Activated T-cell treated with anti-CD3 and anti-CD28 coated beads, Interleukin-2, amount 50 U/mL, for 48 hours (primary cell): ENCODE results near the gene NECTIN1.
A peak's percentile ranks its signal among the peaks of the same experiment; 100 is the strongest.

ENCODE experiments used
- DNase-seq, 2 experiments: peaks; one replicate each; pipeline ENCODE4 v3.0.0-alpha.2; 2020

Gene NECTIN1

DNA sequence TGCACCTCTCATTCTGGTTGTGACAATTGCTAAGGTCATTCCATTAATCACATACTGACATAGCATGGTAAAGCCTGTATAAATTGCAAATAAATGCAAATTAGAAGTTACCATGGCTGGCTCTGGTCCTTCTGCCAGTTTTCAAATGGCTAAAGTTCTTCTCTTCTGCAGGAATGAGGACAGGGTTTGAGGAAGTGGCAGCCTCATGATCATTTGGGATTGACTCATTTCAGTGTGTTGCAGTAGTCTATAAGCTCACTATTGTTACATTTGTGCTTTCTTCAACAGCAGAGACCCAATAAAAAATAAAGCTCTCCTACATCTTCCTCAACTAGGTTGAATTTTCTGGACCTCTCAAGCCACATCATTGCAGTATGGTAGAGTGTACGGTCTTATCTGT is 60.3 kb downstream of the NECTIN1 start:
- no peak for DNase-seq

- DNase-seq: peak; percentile 71 to 79
Measured at GRCh38 chr11:119666463-119667131, 62.4 kb downstream of the NECTIN1 start.

GRCh38 chr11:119666061-119666460 is 62.9 kb downstream of the NECTIN1 start:
- no peak for DNase-seq

GRCh38 chr11:119664701-119665420 is 64.1 kb downstream of the NECTIN1 start:
- no peak for DNase-seq

GRCh38 chr11:119664063-119664572 is 64.9 kb downstream of the NECTIN1 start:
- DNase-seq: no peak

DNA sequence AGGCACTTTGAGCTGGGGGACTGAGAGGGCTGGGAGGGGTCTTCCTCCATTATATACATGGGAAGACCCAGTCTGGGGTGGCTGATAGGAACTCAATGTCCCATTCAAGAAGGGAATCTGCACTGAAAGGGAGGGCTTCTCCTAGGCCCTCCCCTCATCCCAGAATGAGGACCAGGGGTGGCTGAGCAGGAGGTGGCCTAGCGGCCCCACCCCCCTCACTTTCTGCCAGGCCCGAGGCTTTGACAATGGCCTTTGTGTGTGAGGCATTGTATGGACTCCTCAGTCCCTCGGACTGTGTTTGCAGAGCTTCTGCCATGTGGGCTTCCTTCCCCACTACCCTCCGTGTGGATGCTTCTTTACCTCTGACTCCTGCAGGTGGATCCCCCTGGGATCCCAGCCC is 65.7 kb downstream of the NECTIN1 start:
- no peak for DNase-seq

GRCh38 chr11:119661226-119661625 is 67.8 kb downstream of the NECTIN1 start:
- no peak for DNase-seq

DNA sequence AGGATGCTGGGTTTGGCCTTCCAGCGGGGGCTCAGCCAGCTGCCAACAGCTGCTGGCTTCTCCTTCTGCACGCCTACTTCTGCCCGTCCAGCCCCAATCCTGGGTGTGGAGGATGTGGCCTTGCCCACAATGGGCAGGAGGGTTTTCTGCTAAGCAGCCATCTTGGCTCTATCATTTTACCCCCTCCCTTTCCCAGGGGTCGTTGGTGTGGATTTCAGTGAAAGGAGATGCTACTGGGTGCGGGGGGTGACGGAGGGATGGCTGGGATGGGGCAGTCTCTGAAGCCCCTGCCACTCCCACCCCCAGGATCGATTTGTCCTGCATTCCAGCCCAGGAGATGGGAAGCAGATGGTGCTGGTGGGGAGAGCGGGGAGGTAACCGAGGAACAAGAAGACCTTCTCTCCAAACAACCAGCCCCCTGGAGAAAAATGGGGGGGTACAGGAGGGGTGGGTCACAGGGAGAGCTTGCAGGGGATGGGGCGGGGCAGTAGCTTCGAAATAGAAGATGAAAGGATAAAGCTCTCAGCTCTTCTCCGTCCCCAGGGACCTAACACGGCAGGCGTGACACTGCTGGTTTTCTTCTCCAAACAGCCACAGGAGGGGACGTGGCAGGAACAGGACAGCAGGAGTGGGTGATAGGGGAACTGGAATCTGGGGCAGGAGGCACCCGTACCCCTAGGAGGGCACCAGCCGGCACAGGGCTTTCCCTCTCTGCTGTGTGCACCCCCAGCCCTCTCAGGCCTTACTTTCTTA is 68.9 kb downstream of the NECTIN1 start:
- DNase-seq: no peak

GRCh38 chr11:119652907-119653659 is 75.9 kb downstream of the NECTIN1 start:
- DNase-seq: no peak

DNA sequence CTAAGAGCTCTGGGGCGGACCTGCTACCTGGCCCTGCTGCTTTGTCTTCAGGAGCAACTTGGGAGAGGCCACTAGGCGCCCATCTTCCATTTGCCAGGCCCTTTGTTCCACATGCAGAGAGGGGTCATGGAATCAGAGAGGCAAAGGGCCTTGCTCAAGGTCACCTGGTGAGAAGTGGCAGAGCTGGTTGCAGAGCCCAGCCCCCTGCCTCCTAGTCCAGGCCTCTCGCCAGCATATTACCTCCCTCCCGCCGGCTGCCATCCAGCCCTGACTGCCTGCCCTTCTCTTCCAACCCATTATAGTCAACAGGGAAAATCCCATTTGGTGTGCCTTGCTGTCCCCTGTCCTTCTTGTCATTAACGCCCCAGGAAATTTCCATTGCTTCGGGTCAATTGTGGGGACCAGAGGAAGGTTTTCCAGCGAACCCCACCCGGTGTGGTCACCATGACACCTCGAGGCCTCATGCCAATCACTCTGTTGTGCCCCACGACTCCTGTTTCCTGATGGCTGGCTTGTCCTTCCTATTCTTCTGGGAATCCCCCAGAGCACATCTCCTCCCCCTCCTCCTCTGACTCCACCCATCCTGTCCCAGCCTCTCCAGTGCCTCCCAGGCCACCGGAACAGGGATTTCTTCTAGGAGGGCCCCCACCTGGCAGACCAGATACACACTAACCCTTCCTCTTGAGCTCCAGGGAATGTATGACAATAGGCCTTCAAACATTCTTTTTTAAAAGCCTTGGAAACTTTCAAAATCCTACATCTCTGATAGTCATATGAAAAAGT is 77.0 kb downstream of the NECTIN1 start:
- no peak for DNase-seq

DNA sequence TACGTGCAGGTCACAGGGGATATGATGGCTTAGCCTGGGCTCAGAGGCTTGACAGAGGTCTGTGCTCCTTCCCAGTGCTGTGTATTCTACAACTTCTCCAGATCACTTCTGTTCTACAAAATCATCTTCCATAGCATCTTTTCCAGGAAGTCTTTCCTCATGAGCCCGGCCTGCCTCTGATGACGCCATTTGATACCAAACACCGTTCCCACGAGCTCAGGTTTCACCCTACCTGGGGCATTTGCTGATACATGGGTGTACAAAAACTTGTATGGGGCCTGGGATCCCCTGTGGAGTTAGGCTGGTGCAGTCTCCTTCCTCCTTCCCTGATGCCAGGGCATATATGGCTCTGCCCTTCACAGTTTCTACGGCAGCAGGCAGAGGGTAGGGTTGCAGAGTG is 78.7 kb downstream of the NECTIN1 start:
- no peak for DNase-seq

DNA sequence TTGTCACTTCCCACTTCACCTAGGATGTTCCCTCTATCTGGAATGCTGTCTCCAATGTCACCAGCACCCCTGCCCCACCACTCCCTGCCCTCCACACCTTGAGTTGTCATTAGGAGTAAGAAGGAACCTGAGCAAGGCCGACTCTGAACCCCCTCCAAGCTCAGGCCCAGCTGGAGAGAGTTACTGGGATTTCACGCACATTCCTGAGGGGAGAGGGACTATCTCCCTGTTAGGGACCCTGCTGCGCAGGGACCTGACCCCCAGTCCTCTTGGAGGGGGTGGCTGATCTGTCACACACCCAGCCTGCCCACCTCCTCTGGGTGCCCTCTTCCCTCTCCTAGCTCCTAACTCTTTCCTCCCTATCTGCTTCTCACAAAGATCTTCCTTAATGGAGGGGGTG is 81.7 kb downstream of the NECTIN1 start:
- no peak for DNase-seq

DNA sequence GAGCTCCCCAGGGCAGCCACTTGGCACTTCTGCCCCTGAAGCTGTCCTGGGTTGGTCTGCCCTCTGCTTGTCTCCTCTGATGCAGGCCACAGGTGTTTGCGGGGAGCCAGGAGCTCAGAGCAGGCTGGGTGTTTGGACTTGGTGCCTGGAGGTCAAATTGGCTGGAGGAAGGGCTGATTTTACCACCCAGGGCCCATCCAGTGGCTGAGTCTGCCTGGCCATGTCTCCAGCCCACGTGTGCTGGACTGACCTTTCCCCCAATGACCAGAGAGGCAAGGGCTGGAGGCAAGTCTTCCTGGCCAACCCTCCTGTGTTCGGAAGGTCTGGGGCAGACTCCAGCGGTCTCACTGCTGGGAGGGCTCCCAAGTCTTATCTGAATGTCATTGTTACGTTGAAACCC is 84.0 kb downstream of the NECTIN1 start:
- no peak for DNase-seq

GRCh38 chr11:119644502-119644901 is 84.5 kb downstream of the NECTIN1 start:
- DNase-seq: no peak

- no peak for DNase-seq
Measured at GRCh38 chr11:119643876-119644225, 85.1 kb downstream of the NECTIN1 start.

DNA sequence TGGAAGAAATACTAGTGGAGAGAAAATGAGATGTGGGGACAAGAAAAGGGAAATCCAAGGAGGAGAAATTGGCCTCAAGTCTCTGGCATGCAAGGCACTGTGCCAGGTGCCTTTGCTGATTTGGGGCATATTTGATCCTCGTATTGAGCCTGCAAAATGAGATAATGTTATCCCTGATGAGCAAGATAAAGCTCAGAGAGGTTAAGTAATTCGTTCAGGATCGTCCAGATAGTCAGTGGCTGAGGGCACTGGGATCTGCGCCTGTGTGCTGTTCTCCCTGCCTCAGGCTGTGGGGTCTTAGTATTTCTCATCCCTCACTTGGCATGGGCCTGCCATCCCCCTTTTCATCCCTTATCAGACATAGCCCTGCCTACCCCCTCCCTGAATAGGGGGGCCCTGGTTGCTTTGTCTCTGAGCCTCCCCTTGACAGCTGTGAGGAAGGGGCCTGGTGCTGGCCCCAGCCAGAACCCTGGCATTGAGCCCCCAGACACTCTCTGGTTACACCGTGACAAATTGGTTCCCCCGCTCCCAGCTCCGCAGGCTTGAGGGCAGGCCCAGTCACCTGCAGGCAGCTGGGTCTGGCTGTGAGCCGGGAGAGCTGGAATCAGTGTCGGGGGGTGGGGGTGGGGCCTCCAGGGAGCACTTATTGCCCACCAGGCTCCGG is 85.7 kb downstream of the NECTIN1 start:
- no peak for DNase-seq

GRCh38 chr11:119641983-119642745 is 86.8 kb downstream of the NECTIN1 start:
- DNase-seq: peak; percentile 22 to 25

DNA sequence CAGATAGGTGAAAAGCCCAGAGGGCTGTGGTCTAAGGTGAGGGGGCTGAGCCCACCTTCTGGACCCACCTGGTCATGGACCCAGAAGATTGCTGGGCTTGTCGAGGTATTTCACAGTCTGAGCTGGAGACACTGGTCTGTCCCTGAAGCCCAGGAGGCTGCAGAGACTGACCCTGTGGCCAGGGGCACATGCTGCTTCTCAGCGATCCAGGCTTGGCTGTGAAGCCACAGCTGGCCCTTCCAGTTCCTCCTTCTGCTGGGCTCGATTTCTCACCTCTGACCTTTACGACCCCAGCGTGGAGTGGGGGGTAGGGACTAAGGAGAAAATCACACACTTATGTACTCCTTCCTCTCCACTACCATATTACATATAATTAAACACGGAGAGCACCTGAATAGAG is 88.5 kb downstream of the NECTIN1 start:
- no peak for DNase-seq

DNA sequence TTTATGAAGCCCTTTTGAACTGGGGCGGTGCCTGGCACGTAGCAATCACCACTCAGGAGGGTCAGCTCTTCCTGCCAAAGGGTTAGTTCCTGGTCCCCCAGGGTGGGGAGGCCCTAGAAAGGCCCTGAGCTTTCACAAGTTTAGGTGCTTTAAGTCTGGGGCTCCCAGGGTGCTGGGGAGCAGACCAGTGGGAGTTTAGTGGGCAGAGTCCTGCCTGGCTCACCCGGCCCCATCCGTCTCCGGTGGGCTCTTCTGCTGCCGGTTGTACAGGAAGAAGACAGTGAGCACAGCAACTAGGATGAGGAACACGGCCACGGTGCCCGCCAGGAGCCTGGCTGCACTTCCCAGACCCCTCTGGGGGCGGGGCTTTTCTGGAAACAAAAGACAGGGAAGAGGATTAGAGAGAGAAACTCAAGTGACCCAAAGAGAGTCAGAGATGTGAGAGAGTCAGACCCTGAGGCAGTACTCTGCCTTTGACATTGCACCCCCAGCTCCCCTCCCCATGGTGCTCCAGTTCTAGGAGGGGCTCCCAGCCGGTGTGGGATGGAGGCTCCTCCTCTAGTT is 89.3 kb downstream of the NECTIN1 start:
- no peak for DNase-seq

- DNase-seq: no peak
Measured at GRCh38 chr11:119638851-119639250, 90.1 kb downstream of the NECTIN1 start.

GRCh38 chr11:119637481-119637880 is 91.5 kb downstream of the NECTIN1 start:
- no peak for DNase-seq
